K562 (cell line): ENCODE measurements around the gene CDK14.

Experiments
- BMI1 ChIP-seq: fragments of 150-350 bp; IDR thresholded peaks from 2 replicates; pipeline ENCODE4 v1.6.1; 2014; ENCODE audit warnings: low read length
- CTCF ChIP-seq, 3 experiments: IDR thresholded peaks in 2 of 3; conservative IDR thresholded peaks in 1 of 3; 2 replicates each; pipeline ENCODE4 v1.5.1; 2011 to 2012; ENCODE audit warnings: low read length in 3 of 3, mild to moderate bottlenecking in 3 of 3, control low read depth in 2 of 3, improper control_type of control experiment in 1 of 3, inconsistent platforms in 1 of 3, low read depth in 1 of 3, mixed read lengths in 1 of 3, moderate library complexity in 1 of 3; ENCODE audit not compliant: insufficient read depth in 2 of 3
- EP300 ChIP-seq: IDR thresholded peaks from 2 replicates; pipeline ENCODE4 v1.6.1; 2012; ENCODE audit warnings: low read length, improper control_type of control experiment
- POLR3G ChIP-seq: IDR thresholded peaks from 2 replicates; pipeline ENCODE4 v1.6.1; 2011; ENCODE audit not compliant: insufficient read length, insufficient replicate concordance; ENCODE audit errors: extremely low read depth
- RCOR1 ChIP-seq, 2 experiments: IDR thresholded peaks; 2 replicates each; pipeline ENCODE4 v1.6.1; 2012; ENCODE audit warnings: low read depth in 2 of 2, low read length in 2 of 2, borderline replicate concordance in 1 of 2, improper control_type of control experiment in 1 of 2
- SIN3A ChIP-seq, 2 experiments: fragments of 150-350 bp in 1 of 2; IDR thresholded peaks; 2 replicates each; pipeline ENCODE4 v1.6.1; 2011 to 2016; ENCODE audit warnings: borderline replicate concordance in 2 of 2, low read depth in 2 of 2, low read length in 2 of 2, mild to moderate bottlenecking in 2 of 2, moderate library complexity in 2 of 2; ENCODE audit not compliant: control insufficient read depth in 1 of 2
- SMAD1 ChIP-seq: fragments of 150-350 bp; IDR thresholded peaks from 2 replicates; pipeline ENCODE4 v1.6.1; 2014; ENCODE audit warnings: low read length, low read depth; ENCODE audit not compliant: partially characterized antibody
- THRB ChIP-seq: fragments of 450-650 bp; formaldehyde crosslinking; conservative IDR thresholded peaks from 2 replicates; pipeline ENCODE4 v1.4.0; 2022; ENCODE audit warnings: mild to moderate bottlenecking, missing genetic modification characterization
- ZFP36 ChIP-seq: fragments of 150-350 bp; IDR thresholded peaks from 2 replicates; pipeline ENCODE4 v1.6.1; 2018; ENCODE audit warnings: low read length, low read depth; ENCODE audit not compliant: partially characterized antibody
- TF ChIP-seq, protein P1 (sequence below): fragments of 450-650 bp; formaldehyde crosslinking; IDR thresholded peaks from 2 replicates; pipeline ENCODE4 v1.4.0; 2022; ENCODE audit warnings: mild to moderate bottlenecking, moderate library complexity
- TF ChIP-seq, protein P2 (sequence below): sonication (generic); formaldehyde crosslinking; IDR thresholded peaks from 2 replicates; pipeline ENCODE4 v1.8.0; 2022; ENCODE audit warnings: missing genetic modification reagents, mild to moderate bottlenecking, borderline replicate concordance

GRCh38 chr7:91126762-91127161 lies 530.6 kb downstream of the CDK14 start:
- TF ChIP-seq THRB: no peak
- TF ChIP-seq, protein P1, sequence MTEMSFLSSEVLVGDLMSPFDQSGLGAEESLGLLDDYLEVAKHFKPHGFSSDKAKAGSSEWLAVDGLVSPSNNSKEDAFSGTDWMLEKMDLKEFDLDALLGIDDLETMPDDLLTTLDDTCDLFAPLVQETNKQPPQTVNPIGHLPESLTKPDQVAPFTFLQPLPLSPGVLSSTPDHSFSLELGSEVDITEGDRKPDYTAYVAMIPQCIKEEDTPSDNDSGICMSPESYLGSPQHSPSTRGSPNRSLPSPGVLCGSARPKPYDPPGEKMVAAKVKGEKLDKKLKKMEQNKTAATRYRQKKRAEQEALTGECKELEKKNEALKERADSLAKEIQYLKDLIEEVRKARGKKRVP: no peak
- TF ChIP-seq EP300: no peak
- no peak for TF ChIP-seq SIN3A (IDR thresholded peaks at IDR 0.05; ENCODE audit: borderline replicate concordance in 2 of 2, control insufficient read depth in 1 of 2, low read depth in 2 of 2, low read length in 2 of 2)
- no peak for TF ChIP-seq ZFP36
- TF ChIP-seq BMI1: no peak
- TF ChIP-seq RCOR1 (IDR thresholded peaks at IDR 0.05; ENCODE audit: borderline replicate concordance in 1 of 2, low read depth in 2 of 2, low read length in 2 of 2): no peak
- TF ChIP-seq, protein P2, sequence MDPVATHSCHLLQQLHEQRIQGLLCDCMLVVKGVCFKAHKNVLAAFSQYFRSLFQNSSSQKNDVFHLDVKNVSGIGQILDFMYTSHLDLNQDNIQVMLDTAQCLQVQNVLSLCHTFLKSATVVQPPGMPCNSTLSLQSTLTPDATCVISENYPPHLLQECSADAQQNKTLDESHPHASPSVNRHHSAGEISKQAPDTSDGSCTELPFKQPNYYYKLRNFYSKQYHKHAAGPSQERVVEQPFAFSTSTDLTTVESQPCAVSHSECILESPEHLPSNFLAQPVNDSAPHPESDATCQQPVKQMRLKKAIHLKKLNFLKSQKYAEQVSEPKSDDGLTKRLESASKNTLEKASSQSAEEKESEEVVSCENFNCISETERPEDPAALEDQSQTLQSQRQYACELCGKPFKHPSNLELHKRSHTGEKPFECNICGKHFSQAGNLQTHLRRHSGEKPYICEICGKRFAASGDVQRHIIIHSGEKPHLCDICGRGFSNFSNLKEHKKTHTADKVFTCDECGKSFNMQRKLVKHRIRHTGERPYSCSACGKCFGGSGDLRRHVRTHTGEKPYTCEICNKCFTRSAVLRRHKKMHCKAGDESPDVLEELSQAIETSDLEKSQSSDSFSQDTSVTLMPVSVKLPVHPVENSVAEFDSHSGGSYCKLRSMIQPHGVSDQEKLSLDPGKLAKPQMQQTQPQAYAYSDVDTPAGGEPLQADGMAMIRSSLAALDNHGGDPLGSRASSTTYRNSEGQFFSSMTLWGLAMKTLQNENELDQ: no peak
- no peak for TF ChIP-seq POLR3G
- no peak for TF ChIP-seq CTCF (IDR thresholded peaks at IDR 0.05 in 2 of 3, conservative IDR thresholded peaks at IDR 0.05 in 1 of 3; ENCODE audit: insufficient read depth in 2 of 3, low read depth in 1 of 3, low read length in 3 of 3)
- TF ChIP-seq SMAD1: no peak
